HG02870 (cell line): Measurements from ENCODE around the gene CABP1.
A peak's percentile ranks its signal among the peaks of the same experiment; 100 is the strongest.

Source experiments
- ATAC-seq: cut with Tn5 transposase; IDR thresholded peaks from one replicate; pipeline ENCODE4 v1.9.1; 2021; ENCODE audit warnings: mild to moderate bottlenecking, moderate library complexity; ENCODE audit not compliant: unreplicated experiment

Gene CABP1

DNA sequence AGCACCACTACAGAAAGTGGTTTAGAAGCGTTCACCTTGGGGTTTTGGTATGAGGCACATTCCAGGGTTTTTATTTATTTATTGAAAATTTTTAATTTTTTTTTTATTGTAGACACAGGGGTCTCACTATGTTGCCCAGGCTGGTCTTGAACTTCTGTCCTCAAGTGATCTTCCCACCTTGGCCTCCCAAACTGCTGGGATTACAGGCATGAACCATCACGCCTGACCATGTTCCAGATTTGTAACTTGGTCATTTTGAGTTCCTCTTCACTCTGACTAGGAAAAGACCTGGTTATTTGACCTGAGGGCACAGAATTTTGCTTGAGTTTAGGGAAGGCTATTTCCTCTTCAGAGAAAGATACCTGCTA, 49.6 kb downstream of the CABP1 start:
- ATAC-seq, result no peak

DNA sequence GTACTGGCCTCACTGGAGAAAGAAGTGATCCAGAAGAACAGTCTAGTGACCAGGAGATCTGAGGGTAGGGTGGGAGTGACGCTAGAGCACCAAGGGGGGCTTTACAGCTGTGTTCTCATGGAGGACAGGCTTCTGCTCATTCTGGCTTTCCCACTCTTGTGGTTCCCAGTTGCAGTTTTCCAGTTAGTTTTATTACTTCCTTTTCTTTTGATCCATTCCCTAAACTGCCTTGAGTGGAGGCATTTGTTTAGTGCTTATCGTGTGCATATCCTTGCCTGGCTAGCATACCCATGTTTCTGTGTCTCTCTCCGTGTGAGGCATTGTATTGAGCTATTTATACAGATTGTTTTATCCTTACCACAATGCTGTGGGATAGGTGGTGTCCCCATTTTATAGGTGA, 50.6 kb downstream of the CABP1 start:
- ATAC-seq, result no peak

DNA sequence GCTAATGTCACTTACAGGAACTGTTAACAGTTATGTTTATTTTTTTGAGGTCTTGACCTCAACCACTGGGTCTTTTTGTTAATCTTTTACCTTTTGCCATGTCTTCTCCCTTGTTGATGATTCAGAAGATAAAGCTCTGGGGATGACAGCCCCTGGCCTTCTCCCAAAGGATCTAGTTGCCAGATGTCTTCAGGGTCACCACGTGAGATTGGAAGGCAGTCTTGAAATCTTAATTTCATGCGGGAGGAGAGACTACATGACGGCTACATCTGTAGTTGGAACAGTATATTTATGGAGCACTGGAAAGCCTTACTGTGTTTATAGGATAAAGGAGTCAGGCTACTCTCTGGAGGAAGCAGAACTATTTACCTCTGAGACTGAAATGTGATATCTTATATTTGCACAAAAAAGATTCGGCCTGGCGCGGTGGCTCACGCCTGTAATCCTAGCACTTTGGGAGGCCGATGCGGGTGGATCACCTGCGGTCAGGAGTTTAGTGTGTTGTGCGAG, 52.2 kb downstream of the CABP1 start:
- no peak for ATAC-seq

DNA sequence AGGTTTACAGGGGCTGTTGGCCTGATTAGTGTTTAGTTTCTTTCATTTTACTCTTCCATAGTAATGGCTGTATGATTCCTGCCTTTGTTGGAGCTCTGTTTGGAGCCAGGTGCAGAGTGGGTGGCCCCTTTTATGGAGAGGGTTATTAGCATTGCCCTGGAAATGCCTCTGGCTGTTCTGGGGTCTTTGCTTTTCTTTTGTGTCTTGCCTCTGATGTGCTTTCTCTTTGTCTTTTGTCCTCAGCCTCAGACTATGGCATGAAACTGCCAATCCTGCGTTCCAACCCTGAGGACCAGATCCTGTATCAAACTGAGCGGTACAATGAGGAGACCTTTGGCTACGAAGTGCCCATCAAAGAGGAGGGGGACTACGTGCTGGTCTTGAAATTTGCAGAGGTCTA, 53.4 kb downstream of the CABP1 start:
- ATAC-seq, result no peak

DNA sequence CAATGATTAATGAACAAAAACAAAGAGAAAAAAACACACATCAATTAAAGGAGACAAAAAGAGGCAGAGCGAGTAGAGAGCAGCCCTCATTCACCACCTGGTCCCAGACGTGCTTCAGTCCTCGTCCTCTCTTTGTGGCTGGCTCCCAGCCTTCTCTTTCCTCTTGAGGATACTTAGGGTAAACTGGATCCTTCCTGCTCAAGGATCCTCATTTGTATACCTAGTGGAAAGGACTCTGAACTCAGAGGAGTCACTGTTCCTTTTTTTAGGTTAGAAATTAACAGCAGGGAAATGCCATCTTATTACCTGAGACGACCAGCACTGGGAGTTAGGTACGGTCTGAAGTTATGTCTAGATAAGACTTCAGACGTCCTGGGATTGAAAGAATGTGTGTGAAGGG, 56.2 kb downstream of the CABP1 start:
- no peak for ATAC-seq

DNA sequence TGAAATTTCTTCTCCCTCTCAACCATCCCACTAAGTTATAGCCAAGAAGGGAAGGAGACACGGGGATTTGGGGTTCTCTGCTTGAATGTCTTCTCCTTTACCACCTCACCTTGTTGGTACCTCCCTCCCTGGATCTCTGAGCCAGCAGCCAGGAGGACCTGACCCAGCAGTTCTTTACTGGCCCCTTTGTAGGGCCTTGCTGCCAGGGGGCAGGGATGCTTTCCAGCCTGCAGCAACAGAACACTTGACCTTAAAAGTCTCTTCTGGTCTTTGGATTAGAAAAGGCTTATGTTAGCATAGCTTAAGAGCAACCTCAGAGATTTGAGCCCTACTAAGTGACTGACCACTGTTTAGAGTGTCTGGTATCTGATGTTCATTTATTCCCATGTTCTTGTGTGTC, 56.9 kb downstream of the CABP1 start:
- ATAC-seq, result no peak

DNA sequence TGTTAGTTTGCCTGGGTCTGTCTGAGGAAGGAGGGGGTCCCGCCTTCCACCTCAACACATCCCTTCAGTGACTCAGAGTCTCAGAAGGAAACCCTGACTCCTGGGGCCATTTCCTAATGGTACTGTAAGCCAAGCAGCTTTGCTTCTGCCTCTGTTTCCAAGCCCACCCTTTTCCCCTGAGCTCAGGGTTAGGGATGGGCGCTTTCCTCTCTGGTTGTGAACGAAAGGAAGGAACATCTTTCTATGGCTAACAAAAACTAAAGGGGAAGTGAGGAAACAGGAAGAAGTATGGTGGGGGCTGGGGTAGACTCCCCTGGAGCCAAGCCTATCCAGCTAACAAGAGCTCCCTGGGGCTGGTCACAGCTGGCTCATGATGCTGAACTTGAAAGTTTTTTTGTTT, 58.2 kb downstream of the CABP1 start:
- no peak for ATAC-seq

DNA sequence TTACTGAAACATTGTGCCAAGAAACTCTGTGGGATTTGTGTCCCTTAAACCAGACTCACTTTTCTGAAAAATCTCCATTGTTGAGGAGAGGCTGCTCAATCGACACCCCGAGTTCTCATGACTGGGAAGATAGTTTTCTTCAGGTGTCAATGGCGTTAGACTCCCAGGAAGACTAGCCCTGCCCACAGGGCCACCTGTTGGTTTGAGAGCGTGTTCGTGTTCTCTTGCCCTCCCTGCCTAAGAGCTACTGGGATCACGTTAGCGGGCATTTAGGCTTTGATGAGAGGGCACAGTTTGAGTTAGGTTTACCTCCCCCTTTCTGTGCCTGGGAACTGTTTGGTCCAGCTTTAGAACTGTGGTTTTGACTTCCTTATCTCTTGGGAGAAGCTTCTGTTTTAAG, 59.1 kb downstream of the CABP1 start:
- no peak for ATAC-seq

DNA sequence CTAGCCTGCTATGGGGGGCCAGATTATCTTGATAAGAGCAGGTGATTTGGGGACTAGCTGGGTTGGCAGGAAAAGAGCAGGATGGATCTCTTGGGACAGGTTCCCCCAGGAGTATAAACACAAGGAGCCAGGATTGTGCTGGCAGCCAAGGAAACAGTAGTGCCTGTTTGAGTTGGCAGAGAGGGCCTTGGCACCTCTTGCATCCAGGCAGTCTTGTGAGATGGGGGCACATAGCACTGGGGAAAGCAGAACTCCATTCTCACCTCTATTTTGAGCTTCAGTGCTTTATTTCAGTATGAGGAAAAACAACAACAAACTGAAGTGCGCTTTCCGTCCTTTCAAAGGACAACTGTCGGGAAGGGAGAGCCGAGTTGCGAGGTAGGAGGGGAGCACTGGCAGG, 60.5 kb downstream of the CABP1 start:
- no peak for ATAC-seq

DNA sequence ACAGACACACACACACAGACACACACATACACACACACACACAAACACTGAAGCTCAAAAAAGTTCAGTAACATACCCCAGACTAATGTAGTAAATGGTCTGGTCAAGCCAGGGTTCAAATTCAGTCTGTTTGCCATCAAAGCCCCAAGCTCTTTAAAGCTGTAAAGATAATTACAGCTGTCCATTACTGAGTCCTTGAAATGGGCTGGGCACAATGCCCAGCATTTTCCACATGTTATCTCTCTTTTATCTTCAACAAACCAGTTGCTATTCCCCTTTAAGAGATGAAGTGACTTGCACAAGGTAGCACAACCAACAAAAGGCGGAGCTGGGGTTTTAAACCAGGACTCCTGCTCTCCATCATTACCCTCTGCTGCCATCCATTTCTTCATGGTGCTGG, 62.2 kb downstream of the CABP1 start:
- no peak for ATAC-seq

DNA sequence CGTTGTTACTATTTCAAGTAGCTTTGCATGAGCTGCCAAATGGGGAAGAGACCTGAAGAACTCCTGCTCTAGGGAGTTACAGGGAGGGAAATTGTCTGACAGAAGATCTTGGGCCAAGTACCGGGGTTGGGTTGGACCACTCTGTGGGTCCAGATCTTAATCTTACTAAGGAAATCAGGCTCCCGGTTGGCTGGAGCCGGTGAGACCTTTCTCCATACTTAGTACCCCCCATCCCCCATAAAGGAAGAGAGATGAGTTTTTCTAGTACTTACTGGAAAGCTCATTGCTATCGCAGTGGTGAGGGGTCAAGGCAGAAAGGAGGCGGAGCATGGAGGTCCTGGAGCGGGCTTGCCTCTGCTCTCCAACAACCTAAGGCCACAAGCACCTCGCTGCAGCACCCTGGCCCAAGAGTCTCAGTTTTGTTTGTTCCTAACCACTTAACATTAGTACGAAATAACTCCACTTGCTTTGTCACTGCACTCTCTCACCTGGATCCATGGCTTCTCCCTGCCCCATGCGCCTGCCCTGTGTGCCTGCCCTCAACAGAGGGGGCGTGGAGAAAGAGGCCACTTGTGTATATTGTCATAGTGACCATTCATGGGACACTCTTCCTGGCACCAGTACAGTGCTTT, 63.0 kb downstream of the CABP1 start:
- ATAC-seq, result no peak

DNA sequence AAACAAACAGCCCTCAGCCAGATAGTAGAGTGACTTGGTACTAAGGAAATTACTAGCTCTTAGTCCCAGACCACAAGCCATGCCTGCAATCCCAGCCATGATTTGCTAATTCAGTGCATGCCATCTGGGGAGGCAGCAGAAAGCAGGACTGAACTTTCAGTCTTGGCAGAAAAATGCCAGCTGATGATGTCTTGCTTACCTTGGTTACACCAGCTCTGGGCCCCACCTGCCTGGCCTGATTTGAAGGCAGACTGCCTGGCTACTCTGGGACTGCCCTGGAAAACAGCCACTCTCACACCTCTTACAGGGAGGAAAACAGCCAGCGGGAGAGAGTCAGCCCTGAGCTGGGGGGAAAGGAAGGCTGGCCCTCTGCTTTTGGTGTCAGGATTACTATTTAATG, 65.2 kb downstream of the CABP1 start:
- no peak for ATAC-seq

DNA sequence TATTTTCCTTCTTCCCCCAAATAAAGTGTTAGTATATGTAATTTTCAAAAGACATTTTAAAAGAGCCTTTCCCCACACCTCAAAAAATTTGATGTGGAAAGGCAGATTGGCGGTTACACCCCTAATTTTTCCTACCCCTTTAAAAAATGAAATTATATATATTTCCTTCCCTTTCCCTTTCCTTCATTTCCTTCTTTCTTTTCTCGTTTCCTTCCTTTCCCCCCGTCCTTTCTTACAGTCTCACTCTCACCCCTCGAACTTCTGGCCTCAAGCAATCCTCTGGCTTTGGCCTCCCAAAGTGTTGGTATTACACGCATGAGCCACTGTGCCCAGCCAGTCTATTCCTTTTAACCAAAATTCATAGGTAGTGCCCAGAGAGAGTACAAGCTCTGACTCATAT, 65.6 kb downstream of the CABP1 start:
- ATAC-seq, result no peak

DNA sequence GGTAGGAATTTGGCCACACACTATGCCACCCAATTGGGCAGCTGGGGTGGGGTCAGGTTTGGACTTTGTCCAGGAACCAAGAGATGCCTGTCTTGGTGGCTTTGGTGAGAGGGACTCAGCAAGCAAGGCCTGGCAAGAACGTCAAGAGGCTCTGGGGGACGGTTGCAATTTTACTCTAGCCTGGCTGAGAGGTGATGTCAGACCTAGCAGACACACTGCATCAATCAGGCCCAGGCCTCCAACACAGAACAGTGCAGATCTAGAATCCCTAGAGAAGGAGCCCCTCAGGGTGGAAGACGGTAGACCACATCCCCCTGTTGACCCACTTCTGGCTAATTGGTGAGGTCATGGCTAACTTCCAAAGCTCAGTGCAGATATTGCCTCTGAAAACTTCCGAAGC, 68.2 kb downstream of the CABP1 start:
- no peak for ATAC-seq

DNA sequence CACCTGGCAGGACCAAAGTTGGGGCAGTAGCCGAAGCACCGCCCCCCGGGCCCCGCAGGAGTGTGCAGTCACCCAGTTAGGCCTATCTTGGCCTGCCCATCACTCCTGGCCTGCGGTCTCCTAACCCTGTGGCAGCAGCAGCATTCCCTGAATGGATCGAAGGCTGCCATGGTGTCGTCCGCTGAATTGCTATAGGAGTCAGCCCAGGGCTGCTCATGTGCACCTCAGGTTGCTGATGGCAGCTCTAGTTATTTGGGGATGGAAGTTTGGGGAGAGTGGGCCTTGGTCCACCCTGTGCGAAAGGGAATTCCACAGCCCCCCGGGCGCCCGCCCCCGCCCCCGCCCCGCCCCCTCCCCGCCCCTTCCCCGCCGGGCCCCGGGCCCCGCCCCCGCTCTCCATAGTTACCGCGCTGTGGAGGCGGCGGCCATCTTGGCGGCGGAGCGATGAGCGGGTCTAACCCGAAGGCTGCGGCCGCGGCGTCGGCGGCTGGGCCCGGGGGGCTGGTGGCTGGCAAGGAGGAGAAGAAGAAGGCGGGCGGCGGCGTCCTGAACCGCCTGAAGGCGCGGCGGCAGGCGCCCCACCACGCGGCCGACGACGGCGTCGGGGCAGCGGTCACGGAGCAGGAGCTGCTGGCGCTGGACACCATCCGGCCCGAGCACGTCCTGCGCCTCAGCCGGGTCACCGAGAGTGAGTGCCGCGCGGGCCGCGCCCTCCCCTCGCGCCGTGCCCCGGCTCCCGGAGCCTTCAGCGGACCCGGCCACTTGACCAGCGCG, 69.8 kb downstream of the CABP1 start, which contains the start of gene UNC119B:
Gene UNC119B, plus strand, starts transcription at position 428 of the 774 bp plus-strand sequence. Its CDS starts 17 bp downstream, at position 445.
- ATAC-seq, result peak; percentile 66

DNA sequence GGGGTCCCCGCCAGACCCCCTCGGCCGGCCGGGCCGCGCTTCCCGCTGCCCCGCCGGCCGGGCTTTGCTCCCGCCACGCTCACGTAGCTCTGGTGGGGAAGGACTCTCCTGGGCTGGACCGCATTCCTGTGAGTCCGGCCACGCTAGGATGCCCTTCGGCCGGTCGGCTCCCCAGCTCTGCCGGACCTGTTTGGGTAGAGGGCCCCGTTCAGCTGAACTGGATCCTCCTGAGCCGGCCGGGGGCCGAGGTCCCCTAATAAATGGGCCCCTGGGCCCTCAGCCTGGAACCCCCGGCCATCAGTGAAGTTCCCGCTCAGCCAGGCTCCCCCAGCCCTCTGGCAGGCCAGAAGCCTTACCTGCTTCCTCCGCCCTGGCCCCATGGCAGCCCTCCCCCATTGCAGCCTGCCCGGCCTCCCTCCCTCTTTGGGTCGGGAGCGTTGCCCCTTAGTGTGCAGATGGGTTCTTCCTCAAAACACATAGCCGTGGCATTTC, 70.4 kb downstream of the CABP1 start:
- ATAC-seq, result peak; percentile 14

DNA sequence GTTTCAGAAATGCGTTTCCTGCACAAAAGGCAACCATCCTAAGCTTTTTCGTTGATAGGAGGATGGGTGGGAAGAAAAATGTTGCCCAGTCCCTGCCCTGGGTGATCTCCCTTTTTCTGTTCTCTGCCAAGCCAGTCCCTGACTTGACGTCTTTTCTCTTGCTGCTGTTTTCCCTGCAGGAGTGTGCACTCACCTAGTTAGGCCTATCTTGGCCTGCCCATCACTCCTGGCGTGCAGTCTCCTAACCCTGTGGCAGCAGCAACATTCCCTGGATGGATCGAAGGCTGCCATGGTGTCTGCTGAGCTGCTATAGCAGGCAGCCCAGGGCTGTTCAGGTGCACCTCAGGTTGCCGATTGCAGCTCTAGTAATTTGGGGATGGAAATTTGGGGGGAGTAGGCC, 71.0 kb downstream of the CABP1 start:
- no peak for ATAC-seq

DNA sequence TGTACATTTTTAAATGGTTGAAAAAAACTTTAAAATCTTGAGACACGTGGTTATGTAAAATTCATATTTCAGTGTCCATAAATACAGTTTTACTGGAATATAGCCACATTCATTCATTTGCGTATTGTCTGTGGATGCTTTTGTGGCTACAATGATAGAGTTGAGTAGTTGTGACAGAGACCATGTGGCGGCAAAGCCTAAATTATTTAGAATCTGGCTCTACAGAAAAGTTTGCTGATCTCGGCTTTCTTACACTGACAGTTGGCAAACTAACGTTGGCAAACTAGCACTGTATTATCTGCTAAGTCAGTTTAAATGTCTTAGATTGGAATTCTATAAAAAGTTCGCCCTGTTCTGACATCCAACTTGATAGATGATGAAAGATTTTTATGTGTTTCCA, 72.2 kb downstream of the CABP1 start:
- ATAC-seq, result no peak

DNA sequence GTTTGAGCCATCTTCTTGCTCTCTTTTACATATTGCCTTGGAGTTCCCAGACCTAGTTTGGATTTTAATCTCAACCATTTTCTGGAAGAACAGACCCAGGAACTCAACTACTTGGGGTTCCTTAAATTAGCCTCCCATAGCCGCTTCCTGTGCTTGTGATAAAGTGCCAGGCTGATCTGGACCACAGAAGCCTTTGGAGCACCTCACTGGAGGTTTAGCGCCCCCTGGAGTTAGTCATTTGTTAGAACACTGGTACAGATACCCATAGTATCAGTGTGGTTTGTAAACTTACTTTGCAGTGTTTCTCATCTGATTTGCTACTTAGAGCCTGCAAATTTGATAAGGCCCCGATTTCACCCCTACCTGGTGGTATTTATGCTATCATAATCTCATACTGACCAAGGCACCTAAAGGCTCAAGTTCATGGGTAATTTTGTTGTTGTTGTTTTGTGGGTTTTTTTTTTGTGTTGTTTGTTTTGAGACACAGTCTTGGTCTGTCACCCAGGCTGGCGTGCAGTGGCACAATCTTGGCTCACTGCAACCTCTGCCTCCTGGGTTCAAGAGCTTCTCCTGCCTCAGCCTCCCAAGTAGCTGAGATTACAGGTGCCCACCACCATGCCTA, 73.5 kb downstream of the CABP1 start:
- no peak for ATAC-seq
